ENCODE data around the gene WWC2. TPM values are rescaled to one million over a fixed set of nuclear protein-coding genes. Genes with fewer than 3 reads are reported as not detected.

Gene WWC2
- total and polyA plus RNA-seq, 2 experiments from 2014 or later = 19.3 to 24.7 TPM

- no peak overlapping the region for H3K4me2 ChIP-seq
- no peaks in the 10 kb centered on the region for H3K27me3 ChIP-seq
- no peaks in the 10 kb centered on the region for H3K9me3 ChIP-seq (ENCODE audit: low read depth)
- TF ChIP-seq EZH2phosphoT487 (IDR thresholded peaks at IDR 0.05; ENCODE audit: low read depth, severe bottlenecking, unreplicated experiment) = no peak
- no peaks in the 10 kb centered on the region for H3K36me3 ChIP-seq (replicated peaks; ENCODE audit: insufficient read depth, low read depth)
- H3K4me3 ChIP-seq = no peak overlapping the region
- H3K79me2 ChIP-seq = peaks cover 94% of the 10 kb centered on the region
- H3K27ac ChIP-seq = no peak overlapping the region
- H2AFZ ChIP-seq = no peak overlapping the region
- H3K4me1 ChIP-seq (ENCODE audit: insufficient read depth) = peaks cover 14% of the 10 kb centered on the region
- 99% methylated on average over 4 of the region's 4 CpGs for WGBS (ENCODE audit: low lambda C conversion rate, missing lambda C conversion rate)
- no peak for DNase-seq (ENCODE audit: low spot score)
- H4K20me1 ChIP-seq (ENCODE audit: insufficient read depth, poor library complexity, severe bottlenecking) = peaks cover 3% of the 10 kb centered on the region
- no peaks in the 10 kb centered on the region for H3K9me2 ChIP-seq (replicated peaks; ENCODE audit: insufficient read depth)
Measured at GRCh38 chr4:183106839-183107238, 7.8 kb downstream of the WWC2 start.

- H3K36me3 ChIP-seq (replicated peaks; ENCODE audit: insufficient read depth, low read depth) = no peaks in the 10 kb centered on the region
- no peak overlapping the region for H3K27ac ChIP-seq
- H4K20me1 ChIP-seq (ENCODE audit: insufficient read depth, poor library complexity, severe bottlenecking) = peaks cover 2% of the 10 kb centered on the region
- no peaks in the 10 kb centered on the region for H3K27me3 ChIP-seq
- H3K9me3 ChIP-seq (ENCODE audit: low read depth) = no peaks in the 10 kb centered on the region
- H3K4me3 ChIP-seq = no peak overlapping the region
- 91% methylated on average over 5 of the region's 5 CpGs for WGBS (ENCODE audit: low lambda C conversion rate, missing lambda C conversion rate)
- DNase-seq (ENCODE audit: low spot score) = no peak
- H3K79me2 ChIP-seq = peaks cover 92% of the 10 kb centered on the region
- H3K4me1 ChIP-seq (ENCODE audit: insufficient read depth) = peaks cover 10% of the 10 kb centered on the region
- no peaks in the 10 kb centered on the region for H3K9me2 ChIP-seq (replicated peaks; ENCODE audit: insufficient read depth)
- H3K4me2 ChIP-seq = no peak overlapping the region
- TF ChIP-seq, protein P1, sequence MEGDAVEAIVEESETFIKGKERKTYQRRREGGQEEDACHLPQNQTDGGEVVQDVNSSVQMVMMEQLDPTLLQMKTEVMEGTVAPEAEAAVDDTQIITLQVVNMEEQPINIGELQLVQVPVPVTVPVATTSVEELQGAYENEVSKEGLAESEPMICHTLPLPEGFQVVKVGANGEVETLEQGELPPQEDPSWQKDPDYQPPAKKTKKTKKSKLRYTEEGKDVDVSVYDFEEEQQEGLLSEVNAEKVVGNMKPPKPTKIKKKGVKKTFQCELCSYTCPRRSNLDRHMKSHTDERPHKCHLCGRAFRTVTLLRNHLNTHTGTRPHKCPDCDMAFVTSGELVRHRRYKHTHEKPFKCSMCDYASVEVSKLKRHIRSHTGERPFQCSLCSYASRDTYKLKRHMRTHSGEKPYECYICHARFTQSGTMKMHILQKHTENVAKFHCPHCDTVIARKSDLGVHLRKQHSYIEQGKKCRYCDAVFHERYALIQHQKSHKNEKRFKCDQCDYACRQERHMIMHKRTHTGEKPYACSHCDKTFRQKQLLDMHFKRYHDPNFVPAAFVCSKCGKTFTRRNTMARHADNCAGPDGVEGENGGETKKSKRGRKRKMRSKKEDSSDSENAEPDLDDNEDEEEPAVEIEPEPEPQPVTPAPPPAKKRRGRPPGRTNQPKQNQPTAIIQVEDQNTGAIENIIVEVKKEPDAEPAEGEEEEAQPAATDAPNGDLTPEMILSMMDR (IDR thresholded peaks at IDR 0.05; ENCODE audit: poor library complexity) = no peak
- TF ChIP-seq EZH2phosphoT487 (IDR thresholded peaks at IDR 0.05; ENCODE audit: low read depth, severe bottlenecking, unreplicated experiment) (no peak), EZH2 (IDR thresholded peaks at IDR 0.05; ENCODE audit: borderline replicate concordance) (no peak)
- H2AFZ ChIP-seq = no peak overlapping the region
Measured at GRCh38 chr4:183107891-183108459, 8.9 kb downstream of the WWC2 start.

DNA sequence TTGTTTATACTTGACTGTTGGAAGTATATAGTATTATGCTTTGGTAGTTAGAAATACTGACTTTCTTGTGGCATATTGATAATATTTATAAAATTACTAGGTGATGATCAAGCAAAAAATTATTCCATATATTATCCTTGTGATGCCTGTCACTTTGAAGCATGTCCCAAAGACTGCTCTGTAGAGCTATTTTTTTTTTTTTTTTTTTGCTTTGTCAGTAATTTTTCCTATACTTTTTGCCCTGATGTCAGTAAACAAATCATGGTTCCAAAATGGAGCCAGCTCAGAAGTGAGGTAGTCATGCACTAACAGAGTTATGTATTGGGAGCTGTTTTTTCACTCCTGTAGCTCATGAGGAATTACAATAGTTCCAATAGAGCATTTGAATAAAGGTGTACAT is 11.2 kb downstream of the WWC2 start:
- Histone ChIP-seq H3K36me3 (replicated peaks; ENCODE audit: insufficient read depth, low read depth) (no peaks in the 10 kb centered on the region), H4K20me1 (ENCODE audit: insufficient read depth, poor library complexity, severe bottlenecking) (peaks cover 2% of the 10 kb centered on the region), H3K27me3 (no peaks in the 10 kb centered on the region), H3K9me3 (ENCODE audit: low read depth) (no peaks in the 10 kb centered on the region), H3K27ac (no peak overlapping the region), H3K4me1 (ENCODE audit: insufficient read depth) (peaks cover 10% of the 10 kb centered on the region), H3K79me2 (peaks cover 92% of the 10 kb centered on the region), H3K4me2 (peak overlapping the region; percentile 48), H3K9me2 (replicated peaks; ENCODE audit: insufficient read depth) (no peaks in the 10 kb centered on the region), H3K4me3 (no peak overlapping the region), H2AFZ (no peak overlapping the region)
- TF ChIP-seq EZH2 (IDR thresholded peaks at IDR 0.05; ENCODE audit: borderline replicate concordance) (no peak), EZH2phosphoT487 (IDR thresholded peaks at IDR 0.05; ENCODE audit: low read depth, severe bottlenecking, unreplicated experiment) (no peak)
- TF ChIP-seq, protein P1 (IDR thresholded peaks at IDR 0.05; ENCODE audit: poor library complexity) = no peak
- DNase-seq (ENCODE audit: low spot score) = no peak

DNA sequence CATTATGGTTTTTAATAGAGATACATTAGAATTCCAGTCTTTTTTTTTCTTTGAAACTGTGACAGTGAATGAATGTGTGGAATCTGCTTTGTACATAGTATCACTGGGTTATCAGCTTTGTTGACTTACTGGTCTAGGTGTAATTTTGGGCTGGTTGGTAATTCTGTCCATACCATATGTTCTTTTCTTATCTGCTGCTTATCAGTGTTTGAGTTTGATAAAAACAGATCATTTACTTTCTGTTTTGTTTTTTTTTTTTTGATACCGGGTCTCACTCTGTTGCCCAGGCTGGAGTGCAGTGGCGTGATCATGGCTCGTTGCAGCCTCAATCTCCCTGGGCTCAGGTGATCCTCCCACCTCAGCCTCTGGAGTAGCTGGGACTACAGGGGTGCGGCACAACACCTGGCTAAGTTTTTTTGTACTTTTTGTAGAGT is 12.4 kb downstream of the WWC2 start:
- Histone ChIP-seq H3K9me3 (ENCODE audit: low read depth) (no peaks in the 10 kb centered on the region), H4K20me1 (ENCODE audit: insufficient read depth, poor library complexity, severe bottlenecking) (peaks cover 2% of the 10 kb centered on the region), H3K4me1 (ENCODE audit: insufficient read depth) (peaks cover 10% of the 10 kb centered on the region), H3K79me2 (peaks cover 92% of the 10 kb centered on the region), H3K27ac (peak overlapping the region; percentile 8), H2AFZ (no peak overlapping the region), H3K4me3 (no peak overlapping the region), H3K4me2 (peak overlapping the region; percentile 48), H3K27me3 (no peaks in the 10 kb centered on the region), H3K9me2 (replicated peaks; ENCODE audit: insufficient read depth) (no peaks in the 10 kb centered on the region), H3K36me3 (replicated peaks; ENCODE audit: insufficient read depth, low read depth) (no peaks in the 10 kb centered on the region)
- TF ChIP-seq EZH2phosphoT487 (IDR thresholded peaks at IDR 0.05; ENCODE audit: low read depth, severe bottlenecking, unreplicated experiment) (no peak), EZH2 (IDR thresholded peaks at IDR 0.05; ENCODE audit: borderline replicate concordance) (no peak)
- TF ChIP-seq, protein P1 (IDR thresholded peaks at IDR 0.05; ENCODE audit: poor library complexity) = no peak
- DNase-seq (ENCODE audit: low spot score) = no peak
- 63% methylated on average over 4 of the region's 4 CpGs for WGBS (ENCODE audit: low lambda C conversion rate, missing lambda C conversion rate)
